ENCODE results near the gene AXL.

AXL gene

GRCh38 chr19:41307954-41308449, 89.0 kb downstream of the AXL start:
- Histone ChIP-seq H3K27ac (ENCODE audit: low read depth, low read length) (peak overlapping the region; percentile 63), H3K36me3 (ENCODE audit: control insufficient read depth, low read length) (peaks cover 63% of the 10 kb centered on the region), H3K79me2 (ENCODE audit: control insufficient read depth, low read length) (peaks cover 42% of the 10 kb centered on the region), H3K4me1 (ENCODE audit: control insufficient read depth, low read length) (peaks cover 43% of the 10 kb centered on the region), H3K27me3 (ENCODE audit: control insufficient read depth, low read length) (no peaks in the 10 kb centered on the region), H3K4me2 (ENCODE audit: low read length) (peak overlapping the region; percentile 97), H3K9me3 (ENCODE audit: control insufficient read depth, insufficient read depth, low read length) (no peaks in the 10 kb centered on the region), H3K4me3 (ENCODE audit: low read length) (peak overlapping the region; percentile 15), H3K9me2 (replicated peaks; ENCODE audit: control insufficient read depth, low read length) (no peaks in the 10 kb centered on the region), H3F3A (ENCODE audit: control insufficient read depth, insufficient read depth) (peaks cover 21% of the 10 kb centered on the region), H4K20me1 (ENCODE audit: control insufficient read depth, insufficient read depth, low read depth, low read length) (no peaks in the 10 kb centered on the region)
- TF ChIP-seq EZH2phosphoT487 (IDR thresholded peaks at IDR 0.05; ENCODE audit: borderline replicate concordance, low read length) (no peak), CTCF (IDR thresholded peaks at IDR 0.05; ENCODE audit: low read depth, low read length, poor library complexity, severe bottlenecking) (no peak)

DNA sequence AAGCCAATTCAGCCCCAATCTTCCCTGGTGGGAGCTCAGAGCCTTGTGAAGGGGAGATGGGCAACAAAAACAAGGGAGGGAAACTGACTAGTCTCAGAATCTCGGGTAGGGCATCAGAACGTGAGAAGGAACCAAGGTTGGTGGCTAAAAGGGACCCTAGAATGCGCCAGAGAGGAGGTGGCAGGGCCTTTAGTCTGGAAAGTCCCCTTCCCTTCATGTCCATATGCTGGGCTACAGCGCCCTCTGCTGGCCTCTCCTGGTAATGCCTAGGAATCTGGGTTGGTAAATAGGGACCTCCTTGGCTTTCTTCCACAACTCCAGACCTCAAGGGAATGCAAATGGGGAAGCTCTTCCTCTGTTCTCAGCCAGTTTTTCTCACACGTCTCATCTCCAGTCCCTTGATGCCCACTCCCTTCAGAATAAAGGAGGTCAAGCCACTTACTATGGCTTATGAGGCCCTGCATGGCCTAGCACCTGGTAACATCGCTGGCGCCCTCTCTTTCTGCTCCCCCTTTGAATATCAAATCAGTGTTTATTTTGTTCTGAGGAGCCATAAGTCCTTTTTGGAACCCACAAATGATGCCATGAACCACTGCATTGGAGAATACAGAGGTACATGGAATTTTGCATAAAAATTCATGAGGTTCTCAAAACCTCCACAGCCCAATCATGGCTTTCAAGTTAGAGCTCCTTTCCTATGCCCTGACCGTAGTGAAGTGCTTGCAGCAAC, 89.6 kb downstream of the AXL start:
- Histone ChIP-seq H3K79me2 (ENCODE audit: control insufficient read depth, low read length) (peaks cover 48% of the 10 kb centered on the region), H3K4me1 (ENCODE audit: control insufficient read depth, low read length) (peaks cover 41% of the 10 kb centered on the region), H3K36me3 (ENCODE audit: control insufficient read depth, low read length) (peaks cover 63% of the 10 kb centered on the region), H3K4me2 (ENCODE audit: low read length) (peak overlapping the region; percentile 97), H4K20me1 (ENCODE audit: control insufficient read depth, insufficient read depth, low read depth, low read length) (no peaks in the 10 kb centered on the region), H3F3A (ENCODE audit: control insufficient read depth, insufficient read depth) (peaks cover 21% of the 10 kb centered on the region), H3K9me3 (ENCODE audit: control insufficient read depth, insufficient read depth, low read length) (no peaks in the 10 kb centered on the region), H3K27ac (ENCODE audit: low read depth, low read length) (peak overlapping the region; percentile 63), H3K9me2 (replicated peaks; ENCODE audit: control insufficient read depth, low read length) (no peaks in the 10 kb centered on the region), H3K4me3 (ENCODE audit: low read length) (peak overlapping the region; percentile 97), H3K27me3 (ENCODE audit: control insufficient read depth, low read length) (no peaks in the 10 kb centered on the region)
- TF ChIP-seq CTCF (IDR thresholded peaks at IDR 0.05; ENCODE audit: low read depth, low read length, poor library complexity, severe bottlenecking) (peak; percentile 99), EZH2phosphoT487 (IDR thresholded peaks at IDR 0.05; ENCODE audit: borderline replicate concordance, low read length) (no peak)

DNA sequence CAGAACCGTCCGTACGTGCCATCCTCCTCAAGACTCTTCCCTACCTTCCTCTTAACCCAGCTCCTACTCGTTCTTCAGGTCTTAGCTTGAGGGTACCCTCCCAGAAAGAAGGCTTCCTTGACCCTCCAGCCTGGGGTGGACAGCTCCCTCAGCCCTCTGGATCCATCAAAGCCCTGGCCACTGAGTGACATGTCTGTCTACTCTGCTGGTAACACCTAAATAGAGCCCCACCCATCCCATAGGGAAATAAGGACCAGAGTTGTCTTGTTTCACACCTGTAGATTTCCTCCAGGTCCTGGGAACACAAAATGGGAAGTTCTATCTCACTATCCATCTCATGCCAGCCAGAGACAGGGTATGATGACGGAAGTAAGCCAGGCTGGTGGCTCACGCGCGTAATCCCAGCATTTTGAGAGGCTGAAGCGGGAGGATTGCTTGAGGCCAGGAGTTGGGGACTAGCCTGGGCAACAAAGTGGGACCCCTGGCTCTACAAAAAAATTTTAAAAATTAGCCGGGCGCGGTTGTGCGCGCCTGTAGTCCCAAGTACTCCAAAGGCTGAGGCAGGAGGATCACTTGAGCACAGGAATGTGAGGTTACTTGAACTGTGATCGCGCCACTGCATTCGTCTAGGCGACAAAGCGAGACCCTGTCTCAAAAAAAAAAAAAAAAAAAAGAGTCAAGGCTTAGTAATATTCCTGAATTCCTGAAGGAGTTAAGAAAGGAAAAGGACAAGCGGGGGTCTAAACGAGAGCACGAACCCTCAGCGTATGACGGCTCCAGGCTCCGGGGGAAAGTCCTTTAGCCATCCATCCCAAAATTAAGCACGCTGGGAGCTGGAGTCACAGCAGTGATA, 90.4 kb downstream of the AXL start:
- Histone ChIP-seq H3F3A (ENCODE audit: control insufficient read depth, insufficient read depth) (peaks cover 21% of the 10 kb centered on the region), H3K27me3 (ENCODE audit: control insufficient read depth, low read length) (no peaks in the 10 kb centered on the region), H3K79me2 (ENCODE audit: control insufficient read depth, low read length) (peaks cover 51% of the 10 kb centered on the region), H3K4me2 (ENCODE audit: low read length) (peak overlapping the region; percentile 97), H3K36me3 (ENCODE audit: control insufficient read depth, low read length) (peaks cover 61% of the 10 kb centered on the region), H3K9me2 (replicated peaks; ENCODE audit: control insufficient read depth, low read length) (no peaks in the 10 kb centered on the region), H3K4me1 (ENCODE audit: control insufficient read depth, low read length) (peaks cover 41% of the 10 kb centered on the region), H4K20me1 (ENCODE audit: control insufficient read depth, insufficient read depth, low read depth, low read length) (no peaks in the 10 kb centered on the region), H3K27ac (ENCODE audit: low read depth, low read length) (peak overlapping the region; percentile 63), H3K4me3 (ENCODE audit: low read length) (peak overlapping the region; percentile 97), H3K9me3 (ENCODE audit: control insufficient read depth, insufficient read depth, low read length) (no peaks in the 10 kb centered on the region)
- TF ChIP-seq CTCF (IDR thresholded peaks at IDR 0.05; ENCODE audit: low read depth, low read length, poor library complexity, severe bottlenecking): no peak
- TF ChIP-seq EZH2phosphoT487 (IDR thresholded peaks at IDR 0.05; ENCODE audit: borderline replicate concordance, low read length): no peak

All from DOHH2 (cell line).